Measurements from ENCODE around the gene KANK3.

The KANK3 gene

DNA sequence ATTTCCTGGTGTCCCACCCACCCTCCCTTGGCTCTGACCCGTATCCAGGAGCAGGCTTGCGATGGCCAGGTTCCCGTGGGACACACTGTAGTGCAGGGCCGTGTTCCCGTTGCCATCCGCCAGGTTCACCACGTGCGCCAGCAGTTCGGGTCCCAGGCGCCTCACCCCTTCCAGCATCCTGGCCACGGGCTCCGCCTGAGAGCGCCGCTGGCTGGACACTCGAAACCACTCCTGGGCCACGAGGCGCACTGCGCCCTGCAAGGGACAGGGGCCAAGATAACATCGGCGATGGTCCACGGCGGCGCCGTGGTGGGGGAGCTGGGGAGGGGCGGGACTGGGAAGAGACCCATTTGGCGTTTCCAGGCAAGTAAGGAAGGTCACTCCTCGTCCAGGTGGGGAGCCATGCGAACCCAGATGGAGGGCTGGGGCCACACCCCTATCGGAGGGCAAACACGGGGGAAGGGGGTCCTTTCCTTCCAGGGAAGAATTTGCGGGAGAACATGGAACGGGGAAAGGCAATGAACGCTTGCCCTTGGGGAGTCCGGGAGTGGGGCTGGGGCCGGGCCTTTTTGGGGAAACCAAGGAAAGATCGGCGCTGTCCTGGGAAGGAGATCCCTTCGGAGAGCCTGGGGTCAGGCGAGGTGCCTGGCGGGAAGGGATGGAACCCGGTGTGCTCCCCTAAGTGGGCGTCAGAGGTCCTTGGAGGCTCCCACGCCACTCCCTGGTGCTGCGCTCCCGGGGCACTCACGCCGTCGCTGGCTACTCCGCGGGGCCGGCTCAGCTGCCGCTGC, 9.9 kb downstream of the KANK3 start:
- H3K27me3 ChIP-seq (ENCODE audit: insufficient read depth, low read length, poor library complexity, severe bottlenecking) = no peaks in the 10 kb centered on the region
- H3K36me3 ChIP-seq (ENCODE audit: insufficient read depth, low read length) = no peaks in the 10 kb centered on the region
- H3K9me3 ChIP-seq (ENCODE audit: insufficient read depth, low read depth, low read length) = no peaks in the 10 kb centered on the region
- no peak overlapping the region for H3K9ac ChIP-seq (ENCODE audit: low read depth, low read length, poor library complexity, severe bottlenecking)
- H2AFZ ChIP-seq (ENCODE audit: low read length) = no peak overlapping the region
- TF ChIP-seq, protein P1, sequence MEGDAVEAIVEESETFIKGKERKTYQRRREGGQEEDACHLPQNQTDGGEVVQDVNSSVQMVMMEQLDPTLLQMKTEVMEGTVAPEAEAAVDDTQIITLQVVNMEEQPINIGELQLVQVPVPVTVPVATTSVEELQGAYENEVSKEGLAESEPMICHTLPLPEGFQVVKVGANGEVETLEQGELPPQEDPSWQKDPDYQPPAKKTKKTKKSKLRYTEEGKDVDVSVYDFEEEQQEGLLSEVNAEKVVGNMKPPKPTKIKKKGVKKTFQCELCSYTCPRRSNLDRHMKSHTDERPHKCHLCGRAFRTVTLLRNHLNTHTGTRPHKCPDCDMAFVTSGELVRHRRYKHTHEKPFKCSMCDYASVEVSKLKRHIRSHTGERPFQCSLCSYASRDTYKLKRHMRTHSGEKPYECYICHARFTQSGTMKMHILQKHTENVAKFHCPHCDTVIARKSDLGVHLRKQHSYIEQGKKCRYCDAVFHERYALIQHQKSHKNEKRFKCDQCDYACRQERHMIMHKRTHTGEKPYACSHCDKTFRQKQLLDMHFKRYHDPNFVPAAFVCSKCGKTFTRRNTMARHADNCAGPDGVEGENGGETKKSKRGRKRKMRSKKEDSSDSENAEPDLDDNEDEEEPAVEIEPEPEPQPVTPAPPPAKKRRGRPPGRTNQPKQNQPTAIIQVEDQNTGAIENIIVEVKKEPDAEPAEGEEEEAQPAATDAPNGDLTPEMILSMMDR (conservative IDR thresholded peaks at IDR 0.05; ENCODE audit: low read length) = no peak
- TF ChIP-seq EZH2phosphoT487 (IDR thresholded peaks at IDR 0.05; ENCODE audit: borderline replicate concordance) = no peak
- no peaks in the 10 kb centered on the region for H3K9me2 ChIP-seq (replicated peaks; ENCODE audit: low read depth, low read length)
- H3K79me2 ChIP-seq (ENCODE audit: insufficient read depth, low read length) = no peaks in the 10 kb centered on the region
- H3K4me3 ChIP-seq (ENCODE audit: low read length, poor library complexity, severe bottlenecking) = no peak overlapping the region
- H3K4me1 ChIP-seq (ENCODE audit: insufficient read depth, low read length, poor library complexity, severe bottlenecking) = no peaks in the 10 kb centered on the region
- H4K20me1 ChIP-seq (ENCODE audit: insufficient read depth, low read length, poor library complexity, severe bottlenecking) = no peaks in the 10 kb centered on the region
- no peaks in the 10 kb centered on the region for H3F3A ChIP-seq (ENCODE audit: low read depth)
- H3K4me2 ChIP-seq (ENCODE audit: low read depth, low read length, poor library complexity, severe bottlenecking) = no peak overlapping the region

DNA sequence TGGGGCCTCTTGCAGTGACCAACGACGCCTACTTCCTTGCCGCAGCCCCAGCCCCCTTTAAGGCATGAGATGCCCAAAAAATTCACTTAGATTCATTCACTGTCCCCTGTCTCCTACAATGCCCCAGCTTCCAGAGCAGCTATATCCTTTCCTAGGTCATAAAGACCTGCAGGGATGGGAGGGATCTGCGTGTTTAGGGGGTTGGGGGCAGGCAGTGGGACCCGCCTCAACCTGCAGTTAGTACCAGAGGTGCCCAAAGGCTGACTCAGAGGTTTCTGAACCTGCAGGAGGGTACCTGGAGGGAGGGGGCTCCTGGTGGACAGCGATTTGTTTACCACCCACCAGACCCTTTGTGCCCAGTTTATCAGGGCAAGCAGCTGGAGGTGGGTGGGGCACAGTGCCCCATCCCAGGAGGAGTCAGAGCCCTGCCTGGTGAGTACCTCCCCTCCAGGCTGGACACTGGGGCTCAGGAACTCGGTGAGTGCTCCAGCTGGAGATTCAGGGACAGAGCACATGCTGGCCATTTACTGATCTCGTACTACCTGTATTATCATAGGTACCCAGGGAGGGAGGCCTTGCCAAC, 11.7 kb downstream of the KANK3 start:
- TF ChIP-seq, protein P1 (conservative IDR thresholded peaks at IDR 0.05; ENCODE audit: low read length) = no peak
- no peak for TF ChIP-seq EZH2phosphoT487 (IDR thresholded peaks at IDR 0.05; ENCODE audit: borderline replicate concordance)
- no peaks in the 10 kb centered on the region for H3K9me3 ChIP-seq (ENCODE audit: insufficient read depth, low read depth, low read length)
- H3F3A ChIP-seq (ENCODE audit: low read depth) = no peaks in the 10 kb centered on the region
- H3K79me2 ChIP-seq (ENCODE audit: insufficient read depth, low read length) = no peaks in the 10 kb centered on the region
- no peak overlapping the region for H2AFZ ChIP-seq (ENCODE audit: low read length)
- no peaks in the 10 kb centered on the region for H4K20me1 ChIP-seq (ENCODE audit: insufficient read depth, low read length, poor library complexity, severe bottlenecking)
- no peak overlapping the region for H3K9ac ChIP-seq (ENCODE audit: low read depth, low read length, poor library complexity, severe bottlenecking)
- H3K27me3 ChIP-seq (ENCODE audit: insufficient read depth, low read length, poor library complexity, severe bottlenecking) = no peaks in the 10 kb centered on the region
- no peaks in the 10 kb centered on the region for H3K9me2 ChIP-seq (replicated peaks; ENCODE audit: low read depth, low read length)
- H3K4me3 ChIP-seq (ENCODE audit: low read length, poor library complexity, severe bottlenecking) = no peak overlapping the region
- no peak overlapping the region for H3K4me2 ChIP-seq (ENCODE audit: low read depth, low read length, poor library complexity, severe bottlenecking)
- H3K4me1 ChIP-seq (ENCODE audit: insufficient read depth, low read length, poor library complexity, severe bottlenecking) = no peaks in the 10 kb centered on the region
- H3K36me3 ChIP-seq (ENCODE audit: insufficient read depth, low read length) = no peaks in the 10 kb centered on the region

DNA sequence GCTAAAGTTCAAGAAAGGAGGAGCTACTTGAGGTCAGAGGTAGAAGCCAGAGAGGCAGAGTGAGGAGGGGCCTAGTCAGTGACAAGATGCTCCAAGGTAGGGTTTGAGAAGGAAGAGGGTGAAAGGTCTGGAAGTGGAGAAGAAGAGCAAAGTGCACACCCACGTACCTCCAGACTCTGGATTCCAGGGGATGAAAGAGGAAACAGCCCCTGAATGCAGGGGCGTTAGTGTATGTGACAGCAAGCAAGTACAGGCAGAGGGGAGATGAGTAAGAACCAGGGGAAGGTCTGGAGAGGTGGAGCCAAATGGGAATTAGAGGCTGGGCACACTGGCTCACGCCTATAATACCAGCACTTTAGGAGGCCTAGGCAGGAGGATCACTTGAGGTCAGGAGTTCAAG, 13.1 kb downstream of the KANK3 start:
- TF ChIP-seq, protein P1 (conservative IDR thresholded peaks at IDR 0.05; ENCODE audit: low read length) = no peak
- TF ChIP-seq EZH2phosphoT487 (IDR thresholded peaks at IDR 0.05; ENCODE audit: borderline replicate concordance) = no peak
- no peak overlapping the region for H3K9ac ChIP-seq (ENCODE audit: low read depth, low read length, poor library complexity, severe bottlenecking)
- H3K4me1 ChIP-seq (ENCODE audit: insufficient read depth, low read length, poor library complexity, severe bottlenecking) = no peaks in the 10 kb centered on the region
- no peaks in the 10 kb centered on the region for H3K27me3 ChIP-seq (ENCODE audit: insufficient read depth, low read length, poor library complexity, severe bottlenecking)
- no peaks in the 10 kb centered on the region for H3K79me2 ChIP-seq (ENCODE audit: insufficient read depth, low read length)
- H2AFZ ChIP-seq (ENCODE audit: low read length) = no peak overlapping the region
- H3K9me3 ChIP-seq (ENCODE audit: insufficient read depth, low read depth, low read length) = no peaks in the 10 kb centered on the region
- no peaks in the 10 kb centered on the region for H3F3A ChIP-seq (ENCODE audit: low read depth)
- no peaks in the 10 kb centered on the region for H3K9me2 ChIP-seq (replicated peaks; ENCODE audit: low read depth, low read length)
- H3K36me3 ChIP-seq (ENCODE audit: insufficient read depth, low read length) = no peaks in the 10 kb centered on the region
- H3K4me3 ChIP-seq (ENCODE audit: low read length, poor library complexity, severe bottlenecking) = no peak overlapping the region
- H3K4me2 ChIP-seq (ENCODE audit: low read depth, low read length, poor library complexity, severe bottlenecking) = no peak overlapping the region
- H4K20me1 ChIP-seq (ENCODE audit: insufficient read depth, low read length, poor library complexity, severe bottlenecking) = no peaks in the 10 kb centered on the region

All from Loucy (cell line).